CD4-positive, alpha-beta T cell treated with Interleukin-17A for 1 hour (primary cell): Measurements from ENCODE around the gene RPS6KB2.
A peak's percentile ranks its signal among the peaks of the same experiment; 100 is the strongest.
"Not testable (repeated sequence)": the region's sequence is repeated elsewhere in the genome, so short reads cannot be mapped to it uniquely, and the experiment has no call there.

Experiments
- DNase-seq: peaks from one replicate; pipeline ENCODE4 v3.0.0-alpha.2; 2020

RPS6KB2 gene

DNA sequence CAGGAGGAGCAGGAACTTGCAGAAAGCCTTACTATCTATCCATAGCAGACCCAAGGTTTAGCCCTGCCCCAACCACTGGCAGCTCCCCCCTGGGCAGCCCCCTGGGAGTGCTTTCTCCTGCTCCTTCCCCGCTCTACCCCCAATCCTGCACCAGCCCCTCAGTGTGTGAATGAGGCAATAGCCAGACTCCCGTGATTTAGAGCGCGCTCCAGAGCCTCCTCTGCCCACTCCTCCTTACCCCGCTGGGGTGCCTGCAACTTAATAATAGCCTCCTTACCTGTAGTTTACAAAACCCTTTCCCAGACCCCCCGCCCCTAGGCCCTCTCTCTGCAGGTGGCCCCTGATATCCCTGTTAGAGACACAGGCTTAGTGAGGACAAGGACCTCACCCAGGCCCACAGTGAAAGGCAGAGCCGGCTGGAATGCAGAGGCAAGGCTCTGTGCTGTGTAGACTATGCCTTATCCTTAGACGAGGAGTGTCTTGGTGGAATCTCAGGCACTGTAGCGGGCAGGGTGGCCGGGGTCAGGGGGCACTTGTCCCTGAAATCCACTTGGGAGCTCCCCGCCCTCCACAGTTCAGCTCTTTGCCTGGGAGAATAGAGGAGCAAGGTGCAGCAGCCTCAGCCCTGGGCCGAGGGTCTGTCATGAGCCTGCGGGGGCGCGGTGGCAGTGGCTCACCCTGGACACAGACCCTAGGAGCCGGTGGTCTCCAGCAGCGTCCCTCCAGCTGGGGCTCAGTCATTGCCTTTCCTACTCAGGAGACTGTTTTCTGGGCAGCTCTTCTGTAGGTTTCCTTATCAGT is 17.1 kb upstream of the RPS6KB2 start:
- no peak for DNase-seq

DNA sequence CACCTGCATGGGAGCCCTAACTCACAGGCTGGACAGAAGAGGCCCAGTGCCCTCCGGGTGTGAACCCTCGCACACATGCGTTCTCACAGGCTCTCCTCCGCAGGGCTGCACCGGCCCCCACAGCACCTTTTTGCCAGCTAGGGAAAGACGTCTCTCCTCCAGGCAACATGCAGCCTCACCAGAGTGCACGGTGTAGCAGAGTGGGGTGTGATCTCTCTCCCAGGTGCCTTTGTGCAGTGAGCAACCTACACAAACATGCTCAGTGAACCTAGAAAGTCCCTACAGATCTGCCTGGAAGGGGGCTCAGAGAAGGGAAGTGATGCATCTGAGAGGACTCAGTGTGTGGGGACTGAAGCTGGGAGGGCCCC is 16.5 kb upstream of the RPS6KB2 start:
- DNase-seq: no peak

DNA sequence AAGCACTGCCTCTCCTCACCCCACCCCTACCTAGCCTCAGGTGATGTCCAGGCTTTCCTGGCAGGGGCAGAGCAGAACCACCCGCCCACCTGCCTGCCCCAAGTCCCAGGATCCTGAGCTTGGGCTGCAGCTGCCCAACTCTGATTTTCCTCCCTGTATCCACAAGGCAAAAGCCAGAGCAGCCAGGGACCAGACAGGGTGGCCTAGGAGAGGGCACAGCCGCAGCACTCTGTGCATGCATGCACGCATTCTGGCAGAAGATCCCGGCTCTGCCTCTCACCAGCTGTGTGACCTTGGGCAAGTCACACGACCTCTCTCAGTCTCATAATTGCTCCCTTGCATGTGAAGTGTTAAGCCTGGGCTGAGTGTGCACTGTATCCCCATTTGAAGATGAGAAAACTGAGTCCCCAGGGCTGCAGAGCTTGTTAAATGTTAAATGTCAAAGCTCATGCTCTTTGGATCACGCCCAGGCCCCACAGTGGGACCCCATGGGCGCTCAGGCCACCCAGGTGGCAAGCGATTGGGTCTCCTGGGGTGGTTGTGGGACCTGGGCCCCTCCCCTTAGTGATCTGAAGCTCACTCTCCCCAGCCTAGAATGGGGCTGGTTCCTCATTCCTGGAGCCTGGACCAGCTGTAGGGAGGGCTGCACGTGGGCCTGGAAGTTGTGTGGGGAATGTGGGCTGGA is 15.7 kb upstream of the RPS6KB2 start:
- DNase-seq: no peak

DNA sequence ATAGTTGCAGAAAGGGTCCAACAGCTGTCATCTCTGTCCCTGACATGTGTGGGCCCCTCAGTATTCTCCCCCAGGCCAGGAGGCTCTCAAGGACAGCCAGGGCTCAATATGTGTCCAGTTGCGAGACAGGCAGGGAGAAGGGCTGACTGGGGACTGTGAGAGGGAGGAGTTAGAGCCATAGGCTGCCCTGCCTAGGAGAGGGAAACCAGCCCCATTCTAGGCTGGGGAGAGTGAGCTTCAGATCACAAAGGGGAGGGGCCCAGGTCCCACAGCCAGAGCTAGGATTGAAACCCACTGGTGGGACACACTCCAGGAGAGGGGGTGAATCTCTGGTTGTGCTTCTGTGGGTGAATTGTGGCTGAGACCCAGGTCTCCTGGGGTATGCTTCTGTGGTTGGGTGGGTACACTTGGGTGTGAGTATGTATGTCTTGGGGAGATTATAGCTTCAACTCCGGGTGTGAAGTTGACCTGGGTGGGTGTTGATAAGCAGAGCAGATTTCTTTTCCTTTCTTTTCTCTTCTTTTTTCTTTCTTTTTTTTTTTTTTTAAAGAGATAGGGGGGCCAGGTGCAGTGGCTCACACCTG is 14.9 kb upstream of the RPS6KB2 start:
- DNase-seq: no peak

DNA sequence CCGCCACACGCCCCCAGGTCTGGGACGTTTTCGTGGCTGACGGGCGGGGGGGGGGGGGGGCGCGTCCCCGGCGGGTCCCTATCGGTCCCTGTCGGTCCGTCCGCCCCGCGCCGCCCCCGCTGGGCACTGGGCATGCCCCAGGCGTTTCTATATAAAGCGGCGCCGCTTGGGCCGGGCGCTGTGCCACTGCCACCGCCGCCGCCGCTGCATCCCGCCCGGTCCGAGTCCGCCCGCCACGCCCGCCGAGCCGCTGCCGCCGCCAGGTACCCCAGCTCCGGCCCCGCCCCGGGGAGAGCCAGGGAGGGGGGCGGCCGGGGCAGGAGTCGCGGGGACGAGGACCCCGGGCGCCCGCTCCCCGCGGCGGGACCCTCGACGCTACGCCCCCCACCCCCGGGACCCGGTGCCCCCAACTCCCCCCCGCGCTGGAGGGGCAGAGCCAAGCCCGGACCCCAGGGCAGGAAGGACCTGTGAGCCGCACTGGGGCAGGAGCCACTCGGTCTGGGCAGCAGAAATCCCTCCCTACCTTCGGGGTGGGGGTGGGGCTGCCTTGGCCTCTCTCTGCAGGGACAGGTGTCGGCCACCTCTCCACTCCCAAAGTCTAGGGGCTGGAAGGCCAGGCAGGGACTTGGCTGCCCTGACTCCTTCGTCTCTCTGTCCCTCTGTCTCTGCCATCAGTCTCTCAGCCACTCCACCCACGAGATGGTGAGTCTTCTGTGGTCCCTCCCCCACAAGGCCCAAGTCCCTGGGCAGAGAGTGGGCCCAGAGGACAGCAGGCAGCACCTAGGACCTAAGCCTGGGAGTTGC is 12.6 kb upstream of the RPS6KB2 start, which contains the start of gene CARNS1:
Gene CARNS1, plus strand, starts transcription at position 178 of the 804 bp plus-strand sequence. Its CDS starts 522 bp downstream, at position 700.
- DNase-seq: no peak

DNA sequence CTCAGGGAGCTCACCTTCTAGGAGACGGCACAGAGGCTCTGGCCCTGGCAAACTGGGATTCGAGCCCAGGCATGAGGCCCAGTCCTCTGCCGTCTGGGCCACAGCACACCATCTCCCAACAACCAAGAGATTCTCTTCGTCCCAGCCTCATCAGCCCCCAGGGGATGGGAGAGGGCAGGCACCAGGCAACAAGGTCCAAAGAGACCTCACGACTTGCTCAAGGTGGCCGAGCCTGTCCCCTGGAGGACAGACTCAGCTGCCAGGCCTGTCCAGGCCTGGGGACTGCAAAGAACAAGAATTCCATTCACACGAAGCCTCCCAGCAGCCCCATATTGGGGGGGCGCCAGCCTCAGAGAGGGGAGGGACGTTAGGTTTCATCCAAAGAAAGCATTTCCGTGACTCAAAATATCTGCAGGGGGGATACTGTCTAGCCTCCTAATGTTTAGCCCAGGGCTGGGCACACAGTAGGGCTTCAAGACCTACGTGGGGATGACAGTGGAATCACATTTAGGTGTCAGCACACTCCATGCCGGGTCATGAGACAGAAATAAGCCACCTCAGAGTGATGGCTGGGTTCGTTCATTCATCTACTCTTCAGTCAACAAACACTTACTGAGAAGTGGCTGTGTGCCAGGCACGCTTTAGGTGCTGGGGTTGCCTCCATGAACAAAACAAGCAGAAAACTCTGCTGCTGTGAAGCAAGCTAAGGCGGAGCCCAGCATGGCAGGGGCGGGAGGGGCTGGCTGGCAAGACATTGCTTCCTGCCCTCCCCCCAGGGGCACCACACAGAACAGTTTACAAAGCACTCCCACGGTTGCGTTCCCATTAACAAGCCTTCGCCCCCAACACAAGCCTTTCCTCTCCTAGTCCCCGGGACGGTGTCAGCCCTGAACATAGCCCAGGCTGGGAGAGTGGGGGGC is 11.6 kb upstream of the RPS6KB2 start:
- DNase-seq: peak; percentile 90

DNA sequence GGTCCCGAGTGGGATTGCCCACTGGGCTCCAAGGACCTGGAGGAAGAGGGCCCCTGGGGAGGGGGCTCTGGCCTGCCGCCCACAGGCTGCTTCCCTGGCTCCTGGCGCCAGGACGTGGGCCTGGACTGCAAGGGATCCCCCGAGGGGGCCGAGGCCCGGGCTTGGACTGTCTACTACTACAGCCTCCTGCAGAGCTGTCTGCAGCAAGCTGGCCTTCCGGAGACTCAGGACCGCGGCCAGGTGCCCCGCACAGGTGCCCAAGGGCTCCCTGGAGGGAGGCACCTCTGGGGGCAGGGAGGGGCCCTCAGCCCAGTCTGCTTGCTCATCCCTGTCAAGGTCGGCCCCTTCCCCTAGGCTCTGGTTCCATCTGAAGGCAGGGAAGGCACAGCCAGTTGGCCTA is 10.9 kb upstream of the RPS6KB2 start:
- no peak for DNase-seq

DNA sequence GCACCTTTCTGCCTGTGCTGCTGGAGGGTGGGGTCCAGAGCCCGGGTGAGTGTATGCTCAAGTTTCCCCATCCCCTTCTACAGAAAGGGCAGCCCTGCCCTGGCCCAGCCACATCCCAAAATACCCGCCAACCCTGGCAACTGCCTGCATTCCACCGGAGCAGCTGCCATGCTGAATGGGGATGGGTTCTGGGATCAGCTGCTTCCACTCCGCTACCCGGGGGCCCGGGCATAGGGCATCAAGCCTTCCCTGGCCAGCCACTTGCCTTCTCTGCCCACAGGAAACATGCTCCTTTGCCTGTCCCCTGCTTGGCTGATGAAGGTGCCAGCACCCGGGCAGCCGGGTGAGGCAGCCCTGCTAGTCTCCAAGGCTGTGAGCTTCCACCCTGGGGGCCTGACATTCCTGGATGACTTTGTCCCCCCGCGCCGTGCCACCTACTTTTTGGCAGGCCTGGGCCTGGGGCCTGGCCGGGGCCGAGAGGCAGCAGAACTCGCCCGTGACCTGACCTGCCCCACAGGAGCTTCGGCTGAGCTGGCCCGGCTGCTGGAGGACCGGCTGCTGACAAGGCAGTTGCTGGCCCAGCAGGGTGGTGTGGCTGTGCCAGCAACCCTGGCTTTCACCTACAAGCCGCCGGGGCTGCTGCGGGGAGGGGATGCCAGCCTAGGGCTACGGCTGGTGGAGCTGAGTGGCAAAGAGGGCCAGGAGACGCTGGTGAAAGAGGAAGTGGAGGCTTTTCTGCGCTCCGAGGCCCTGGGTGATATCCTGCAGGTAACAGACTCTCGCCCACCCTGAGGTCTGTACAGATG is 9.6 kb upstream of the RPS6KB2 start:
- DNase-seq: peak; percentile 42

DNA sequence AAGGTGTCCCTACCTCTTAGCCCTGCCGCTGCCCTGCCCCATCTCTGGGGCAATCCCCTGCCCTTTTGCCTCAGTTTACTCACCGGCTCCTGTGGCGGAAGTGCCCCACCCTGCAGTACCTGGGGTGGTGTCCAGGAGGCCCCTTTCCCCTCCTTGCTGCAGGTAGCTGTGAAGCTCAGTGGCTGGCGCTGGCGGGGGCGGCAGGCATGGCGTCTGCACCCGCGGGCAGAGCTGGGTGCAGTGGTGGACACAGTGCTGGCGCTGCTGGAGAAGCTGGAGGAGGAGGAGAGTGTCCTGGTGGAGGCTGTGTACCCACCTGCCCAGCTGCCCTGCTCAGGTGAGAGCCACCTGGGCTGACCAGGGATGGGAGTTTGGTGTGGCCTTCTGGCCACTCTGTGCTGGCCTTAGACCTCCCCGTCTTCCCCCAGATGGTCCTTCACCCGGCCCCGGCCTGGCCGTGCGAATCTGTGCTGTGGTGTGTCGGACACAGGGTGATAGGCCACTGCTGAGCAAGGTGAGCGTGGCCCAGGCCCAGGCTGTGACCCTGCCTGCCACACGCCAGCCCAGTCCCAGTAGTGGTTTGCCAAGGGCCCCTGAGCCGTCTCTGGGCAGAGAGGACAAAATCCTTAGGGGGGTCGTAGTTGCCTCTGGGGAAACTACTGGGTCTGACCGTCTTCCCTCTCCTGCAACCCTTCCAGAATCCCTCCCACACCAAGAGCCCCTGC is 8.8 kb upstream of the RPS6KB2 start:
- no peak for DNase-seq

DNA sequence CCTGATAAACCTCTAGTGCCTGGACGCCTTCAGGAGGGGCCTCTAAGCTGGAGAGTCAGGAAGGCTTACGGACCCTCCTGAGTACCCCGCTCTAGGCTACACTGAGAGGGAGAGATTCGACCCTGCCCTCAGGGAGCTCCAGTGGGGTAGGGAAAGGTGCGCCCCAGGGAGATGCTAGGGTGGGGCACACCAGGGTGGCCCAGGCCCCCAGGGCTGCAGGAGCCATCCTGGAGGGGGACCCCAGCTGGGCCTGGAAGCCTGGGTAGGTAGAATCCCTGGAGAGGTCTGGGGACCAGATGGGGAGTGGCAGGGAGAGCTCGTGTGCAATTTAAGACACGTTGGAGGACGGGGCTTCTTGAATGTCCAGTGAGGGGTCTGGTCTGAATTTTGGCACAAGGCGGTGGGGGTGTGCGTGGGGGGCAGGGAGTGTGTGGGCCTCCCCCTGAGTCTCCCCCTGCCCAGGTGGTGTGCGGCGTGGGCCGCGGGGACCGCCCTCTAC is 8.1 kb upstream of the RPS6KB2 start:
- no peak for DNase-seq

DNA sequence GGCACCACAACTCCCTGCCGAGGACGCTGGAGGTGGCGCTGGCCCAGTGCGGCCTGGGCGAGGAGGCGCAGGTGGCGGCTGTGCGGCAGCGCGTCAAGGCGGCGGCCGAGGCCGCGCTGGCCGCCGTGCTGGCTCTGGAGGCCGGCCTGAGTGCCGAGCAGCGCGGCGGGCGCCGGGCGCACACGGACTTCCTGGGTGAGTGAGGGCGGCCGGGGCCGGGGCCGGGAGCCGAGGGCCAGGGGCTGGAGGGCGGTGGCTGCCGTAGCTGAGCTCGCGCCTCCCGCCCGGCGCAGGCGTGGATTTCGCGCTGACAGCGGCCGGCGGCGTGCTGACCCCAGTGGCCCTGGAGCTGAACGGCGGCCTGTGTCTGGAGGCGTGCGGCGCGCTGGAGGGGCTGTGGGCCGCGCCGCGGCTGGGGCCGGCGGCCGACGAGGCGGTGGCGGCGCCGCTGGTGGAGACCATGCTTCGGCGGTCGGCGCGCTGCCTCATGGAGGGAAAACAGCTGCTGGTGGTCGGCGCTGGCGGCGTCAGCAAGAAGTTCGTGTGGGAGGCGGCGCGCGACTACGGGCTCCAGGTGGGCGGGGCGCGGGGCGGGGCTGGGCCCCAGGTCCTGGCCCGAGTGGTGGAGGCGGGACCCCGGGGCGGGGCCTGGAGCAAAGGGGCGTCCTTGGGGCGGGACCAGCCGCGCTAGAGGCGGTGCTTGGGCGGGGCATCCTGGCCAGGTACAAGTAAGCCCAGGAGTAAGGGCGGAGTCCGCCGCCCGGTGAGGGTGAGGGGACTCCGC is 7.5 kb upstream of the RPS6KB2 start:
- DNase-seq: peak; percentile 98

DNA sequence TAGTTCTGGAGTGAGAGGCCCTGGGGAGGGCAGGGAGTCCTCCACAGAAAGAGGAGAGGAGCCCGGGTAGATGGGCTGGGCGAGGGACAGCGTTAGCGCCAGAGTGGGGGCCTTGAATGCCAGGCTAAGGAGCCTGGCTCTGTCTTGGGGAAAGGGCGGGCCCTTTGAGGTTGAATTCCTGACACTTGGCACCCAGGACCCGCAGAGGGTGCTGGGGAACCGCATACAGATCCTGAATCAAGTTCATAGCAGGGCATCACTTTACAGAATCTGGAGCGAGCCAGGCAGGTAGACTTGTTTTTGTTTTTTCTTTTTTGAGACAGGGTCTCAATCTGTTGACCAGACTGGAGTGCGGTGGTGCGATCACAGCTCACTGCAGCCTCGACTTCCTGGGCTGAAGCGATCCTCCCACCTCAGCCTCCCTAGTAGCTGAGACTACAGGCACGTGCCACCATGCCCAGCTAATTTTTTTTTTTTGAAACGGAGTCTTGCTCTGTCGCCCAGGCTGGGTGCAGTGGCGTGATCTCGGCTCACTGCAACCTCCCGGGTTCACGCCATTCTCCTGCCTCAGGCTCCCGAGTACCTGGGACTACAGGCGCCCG is 6.8 kb upstream of the RPS6KB2 start:
- DNase-seq: no peak

DNA sequence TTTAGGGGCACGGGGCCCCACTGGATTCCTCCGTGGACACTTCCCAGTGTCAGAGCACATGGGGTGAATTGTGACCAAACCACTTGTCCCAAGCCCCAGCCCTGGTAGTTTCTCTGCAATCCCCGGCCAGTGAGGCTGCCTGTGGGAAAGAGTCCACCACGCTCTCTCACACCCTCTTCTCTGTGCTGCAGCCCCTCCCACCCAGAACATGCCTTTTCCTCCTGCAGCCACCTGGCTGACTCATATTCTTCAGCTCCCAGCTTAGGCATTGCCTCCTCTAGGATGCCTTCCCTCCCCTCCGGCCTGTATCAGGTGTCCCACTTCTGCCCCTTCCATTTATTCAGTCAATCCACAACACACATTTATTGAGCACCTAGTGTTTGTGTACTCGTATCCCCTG is 5.4 kb upstream of the RPS6KB2 start:
- no peak for DNase-seq

DNA sequence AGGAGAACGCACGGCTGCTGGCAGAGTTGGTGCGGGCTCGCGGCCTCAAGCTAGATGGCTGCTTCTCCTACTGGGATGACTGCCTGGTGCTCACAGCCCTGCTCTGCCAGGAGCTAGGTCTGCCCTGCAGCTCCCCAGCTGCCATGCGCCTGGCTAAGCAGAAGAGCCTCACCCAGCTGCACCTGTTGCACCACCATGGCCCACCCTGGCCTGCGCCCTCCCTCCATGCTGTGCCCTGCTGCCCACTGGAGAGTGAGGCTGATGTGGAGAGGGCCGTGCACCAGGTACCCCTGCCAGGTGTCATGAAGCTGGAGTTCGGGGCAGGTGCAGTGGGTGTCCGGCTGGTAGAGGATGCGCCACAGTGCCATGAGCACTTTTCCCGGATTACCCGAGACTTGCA is 4.8 kb upstream of the RPS6KB2 start:
- DNase-seq: no peak

DNA sequence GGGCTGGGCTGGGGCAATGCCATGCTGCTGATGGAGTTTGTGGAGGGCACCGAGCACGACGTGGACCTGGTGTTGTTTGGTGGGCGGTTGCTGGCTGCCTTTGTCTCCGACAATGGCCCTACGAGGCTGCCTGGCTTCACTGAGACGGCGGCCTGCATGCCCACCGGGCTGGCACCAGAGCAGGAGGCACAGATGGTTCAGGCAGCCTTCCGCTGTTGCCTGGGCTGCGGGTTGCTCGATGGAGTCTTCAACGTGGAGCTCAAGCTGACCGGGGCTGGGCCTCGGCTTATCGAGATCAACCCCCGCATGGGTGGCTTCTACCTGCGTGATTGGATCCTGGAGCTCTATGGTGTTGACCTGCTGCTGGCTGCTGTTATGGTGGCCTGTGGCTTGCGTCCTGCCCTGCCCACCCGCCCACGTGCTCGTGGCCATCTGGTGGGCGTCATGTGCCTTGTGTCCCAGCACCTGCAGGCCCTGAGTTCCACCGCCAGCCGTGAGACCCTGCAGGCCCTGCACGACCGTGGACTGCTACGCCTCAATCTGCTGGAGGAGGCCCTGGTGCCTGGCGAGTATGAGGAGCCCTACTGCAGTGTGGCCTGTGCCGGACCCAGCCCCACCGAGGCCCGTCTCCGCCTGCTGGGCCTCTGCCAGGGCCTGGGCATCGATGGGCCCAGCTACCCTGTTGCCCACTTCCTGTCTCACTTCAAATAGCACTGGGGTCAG is 4.2 kb upstream of the RPS6KB2 start:
- no peak for DNase-seq

DNA sequence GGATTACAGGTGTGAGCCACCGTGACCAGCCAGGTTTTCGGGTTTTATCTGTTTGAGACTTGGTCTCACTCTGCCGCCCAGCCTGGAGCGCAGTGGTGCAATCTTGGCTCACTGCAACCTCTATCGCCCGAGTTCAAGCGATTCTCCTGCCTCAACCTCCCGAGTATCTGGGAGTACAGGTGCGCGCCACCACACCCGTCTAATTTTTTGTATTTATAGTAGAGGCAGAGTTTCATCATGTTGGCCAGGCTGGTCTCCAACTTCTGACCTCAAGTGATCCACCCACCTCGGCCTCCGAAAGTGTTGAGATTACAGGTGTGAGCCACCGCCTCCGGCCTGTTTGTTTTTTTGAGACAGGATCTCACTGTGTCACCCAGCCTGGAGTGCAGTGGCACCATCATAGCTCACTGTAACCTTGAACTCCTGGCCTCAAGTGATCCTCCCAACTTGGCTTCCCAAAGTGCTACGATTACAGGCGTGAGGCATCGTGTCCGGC is 882 bp upstream of the RPS6KB2 start:
- DNase-seq: not testable (repeated sequence)

DNA sequence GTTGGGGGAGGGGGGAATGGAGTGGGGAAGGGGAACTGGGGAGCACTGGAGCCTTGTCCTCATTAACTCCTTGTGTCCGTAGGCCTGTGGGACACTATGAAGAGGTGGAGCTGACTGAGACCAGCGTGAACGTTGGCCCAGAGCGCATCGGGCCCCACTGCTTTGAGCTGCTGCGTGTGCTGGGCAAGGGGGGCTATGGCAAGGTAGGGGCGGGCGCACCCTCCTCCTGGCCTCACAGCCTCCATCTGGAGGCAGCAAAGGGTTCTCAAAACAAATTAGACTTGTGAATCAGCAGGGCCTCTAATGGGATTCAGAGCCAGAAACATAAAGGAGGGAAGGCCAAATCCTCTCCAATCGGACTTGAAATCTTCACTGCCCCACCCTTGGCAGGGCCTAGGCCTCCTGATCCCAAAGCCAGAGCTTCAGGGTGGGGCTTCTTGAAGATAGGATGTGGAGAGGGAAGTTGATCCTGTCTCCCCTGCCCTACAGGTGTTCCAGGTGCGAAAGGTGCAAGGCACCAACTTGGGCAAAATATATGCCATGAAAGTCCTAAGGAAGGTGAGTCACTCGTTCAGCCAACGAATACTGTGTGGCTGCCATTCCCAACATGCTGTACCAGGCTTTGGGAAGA is 859 bp downstream of the RPS6KB2 start:
- DNase-seq: no peak

DNA sequence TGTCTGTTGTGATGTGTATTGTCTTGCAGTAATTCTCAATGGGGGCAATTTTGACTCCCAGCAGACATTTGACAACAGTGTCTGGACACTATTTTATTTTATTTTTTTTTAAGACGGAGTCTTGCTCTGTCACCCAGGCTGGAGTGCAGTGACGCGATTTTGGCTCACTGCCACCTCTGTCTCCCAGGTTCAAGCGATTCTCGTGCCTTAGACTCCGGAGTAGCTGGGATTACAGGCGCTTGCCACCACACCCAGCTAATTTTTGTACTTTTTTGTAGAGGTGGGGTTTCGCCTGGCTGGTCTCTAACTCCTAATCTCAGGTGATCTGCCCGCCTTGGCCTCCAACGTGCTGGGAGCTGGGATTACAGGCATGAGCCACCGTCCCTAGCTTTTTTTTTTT is 1.4 kb downstream of the RPS6KB2 start:
- no peak for DNase-seq
